Umbilical cord (tissue), 2 donors: ENCODE results near the gene TMOD3. TPM values are rescaled to one million over a fixed set of nuclear protein-coding genes. Genes with fewer than 3 reads are reported as not detected.
A peak's percentile ranks its signal among the peaks of the same experiment; 100 is the strongest.
"Not testable (repeated sequence)": the region's sequence is repeated elsewhere in the genome, so short reads cannot be mapped to it uniquely, and the experiment has no call there.

Source experiments
- DNase-seq: peaks from one replicate; pipeline ENCODE4 v3.0.0-alpha.2; 2015; ENCODE audit warnings: low spot score
- total RNA-seq: library from RNA; depleted of rRNA; stranded (reverse); fragments of >200 nt; gene quantifications from one replicate; pipeline ENCODE4 v1.2.3, GENCODE V29; 2014; ENCODE audit warnings: low replicate concordance; ENCODE audit not compliant: insufficient read depth

The TMOD3 gene
- total RNA-seq = 53.9 TPM

GRCh38 chr15:51829376-51830275, at the start of gene TMOD3:
TMOD3 (plus strand) TSS chr15:51829653; CDS start chr15:51862885, 33,232 bp downstream.
- peak; percentile 95 for DNase-seq

GRCh38 chr15:51780636-51781035, 48.8 kb upstream of the TMOD3 start:
- DNase-seq = no peak

GRCh38 chr15:51781506-51781905, 47.9 kb upstream of the TMOD3 start:
- DNase-seq = no peak

GRCh38 chr15:51782357-51782896, 47.0 kb upstream of the TMOD3 start:
- DNase-seq = no peak

GRCh38 chr15:51783967-51784366, 45.5 kb upstream of the TMOD3 start:
- no peak for DNase-seq

- not testable (repeated sequence) for DNase-seq
These were observed 42.3 kb upstream of the TMOD3 start for GRCh38 chr15:51787130-51787529.

GRCh38 chr15:51792474-51792873, 37.0 kb upstream of the TMOD3 start:
- not testable (repeated sequence) for DNase-seq

- peak; percentile 31 for DNase-seq
These were observed 35.7 kb upstream of the TMOD3 start for GRCh38 chr15:51793521-51794305.

- DNase-seq = no peak
These were observed 32.5 kb upstream of the TMOD3 start for GRCh38 chr15:51796847-51797401.

GRCh38 chr15:51798281-51798680, 31.2 kb upstream of the TMOD3 start:
- DNase-seq = no peak

GRCh38 chr15:51799282-51800252, 29.9 kb upstream of the TMOD3 start:
- no peak for DNase-seq

GRCh38 chr15:51801391-51801835, 28.0 kb upstream of the TMOD3 start:
- DNase-seq = no peak

- peak; percentile 9 for DNase-seq
These were observed 26.9 kb upstream of the TMOD3 start for GRCh38 chr15:51802593-51802992.

- DNase-seq = no peak
These were observed 25.5 kb upstream of the TMOD3 start for GRCh38 chr15:51803965-51804364.

- DNase-seq = no peak
These were observed 23.3 kb upstream of the TMOD3 start for GRCh38 chr15:51806123-51806522.

GRCh38 chr15:51809457-51809856, 20.0 kb upstream of the TMOD3 start:
- no peak for DNase-seq

GRCh38 chr15:51812598-51812997, 16.9 kb upstream of the TMOD3 start:
- no peak for DNase-seq

- no peak for DNase-seq
These were observed 14.8 kb upstream of the TMOD3 start for GRCh38 chr15:51814606-51815005.

- DNase-seq = no peak
These were observed 12.8 kb upstream of the TMOD3 start for GRCh38 chr15:51816611-51817010.

- no peak for DNase-seq
These were observed 11.3 kb upstream of the TMOD3 start for GRCh38 chr15:51818150-51818549.

GRCh38 chr15:51825698-51826097, 3.8 kb upstream of the TMOD3 start:
- DNase-seq = no peak
